Left kidney (tissue), 2 donors: ENCODE results near the gene TNFSF13. TPM values are rescaled to one million over a fixed set of nuclear protein-coding genes. Genes with fewer than 3 reads are reported as not detected.
A peak's percentile ranks its signal among the peaks of the same experiment; 100 is the strongest.

Experiments
- DNase-seq: peaks from one replicate; pipeline ENCODE4 v3.0.0-alpha.2; 2013
- polyA plus RNA-seq: library from polyadenylated mRNA; unstranded; fragments of 120-200 nt; gene quantifications from one replicate; pipeline ENCODE4 v1.2.1, GENCODE V29; 2013; ENCODE audit not compliant: insufficient read length

TNFSF13 gene
- polyA plus RNA-seq, 1 donor, result 13.2 TPM

DNA sequence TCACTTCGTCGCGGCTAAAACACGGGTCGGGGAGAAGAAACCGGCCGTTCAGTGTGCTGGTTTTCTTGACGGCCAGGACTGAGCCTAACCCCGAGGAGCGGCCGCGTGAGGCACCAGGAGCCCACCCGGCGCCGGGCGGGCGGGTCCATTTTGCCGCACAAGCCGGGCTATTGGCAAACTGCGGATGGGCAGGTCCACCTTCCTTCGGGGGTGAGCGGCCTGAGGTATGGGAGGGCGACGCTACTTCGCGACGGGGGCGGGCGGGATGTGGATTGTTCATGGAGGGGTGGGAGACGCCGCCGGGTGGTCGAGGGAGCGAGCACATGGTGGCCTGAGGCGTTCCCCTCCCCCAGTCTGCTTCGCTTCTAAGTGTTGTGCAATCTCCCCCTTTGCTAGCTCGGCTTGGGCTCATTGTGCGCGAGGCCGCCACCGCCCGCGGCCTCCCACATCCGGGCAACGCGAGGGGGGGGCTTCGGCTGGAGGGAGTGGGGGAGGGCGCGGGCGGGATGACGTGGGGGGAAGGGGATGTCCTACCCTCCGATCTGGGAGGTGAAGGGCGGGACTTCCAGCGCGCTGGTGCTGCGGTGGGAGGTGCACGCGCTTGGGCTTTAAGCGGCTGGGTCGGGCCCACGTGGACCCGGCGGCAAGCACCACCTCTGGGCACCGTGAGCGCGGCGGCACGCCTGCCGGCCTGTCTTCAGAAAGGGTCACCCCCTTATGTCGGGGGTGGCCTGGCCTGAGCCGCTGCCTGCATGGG is 15.0 kb downstream of the TNFSF13 start:
- peak; percentile 89 for DNase-seq

DNA sequence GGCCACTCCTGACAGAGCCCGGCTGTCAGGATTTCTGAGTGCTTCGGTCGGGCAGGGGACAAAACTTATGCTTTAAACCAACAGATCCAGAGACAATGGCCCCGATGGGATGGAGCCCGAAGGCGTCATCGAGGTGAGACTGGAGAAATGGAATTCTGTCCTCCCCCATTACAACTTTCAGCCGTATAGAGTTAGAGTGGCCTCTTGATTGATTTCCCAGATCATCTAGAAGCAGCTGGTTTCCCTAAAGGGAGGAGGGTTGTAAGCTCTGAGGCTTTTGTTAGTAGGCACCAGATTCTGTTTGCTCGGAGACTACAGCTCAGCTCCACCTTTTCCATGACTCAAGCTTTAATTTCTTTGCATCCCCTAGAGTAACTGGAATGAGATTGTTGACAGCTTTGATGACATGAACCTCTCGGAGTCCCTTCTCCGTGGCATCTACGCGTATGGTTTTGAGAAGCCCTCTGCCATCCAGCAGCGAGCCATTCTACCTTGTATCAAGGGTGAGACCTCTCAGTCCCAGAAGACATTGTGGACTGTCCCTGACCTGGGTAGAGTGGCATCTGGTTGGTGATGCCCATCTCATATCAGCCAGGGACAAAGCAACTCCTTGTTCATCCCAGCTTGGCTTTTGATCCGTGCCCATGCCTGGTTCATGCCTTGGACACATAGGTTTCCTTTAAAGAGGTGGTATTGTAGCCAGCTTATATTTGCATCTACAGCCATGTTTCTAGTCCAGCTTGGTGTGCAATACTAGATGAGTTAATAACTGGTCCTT is 15.8 kb downstream of the TNFSF13 start:
- DNase-seq, result no peak

- no peak for DNase-seq
Observed at GRCh38 chr17:7575481-7575883, 16.9 kb downstream of the TNFSF13 start.

GRCh38 chr17:7575959-7576358 is 17.4 kb downstream of the TNFSF13 start:
- no peak for DNase-seq

GRCh38 chr17:7576432-7576937 is 17.9 kb downstream of the TNFSF13 start:
- no peak for DNase-seq

GRCh38 chr17:7577327-7578199 is 19.0 kb downstream of the TNFSF13 start:
- DNase-seq, result no peak

GRCh38 chr17:7579001-7579833 is 20.7 kb downstream of the TNFSF13 start, which contains the start of gene CD68:
Gene CD68, plus strand, starts transcription at chr17:7579638. Its CDS starts 40 bp downstream, at chr17:7579678.
- DNase-seq, result no peak

DNA sequence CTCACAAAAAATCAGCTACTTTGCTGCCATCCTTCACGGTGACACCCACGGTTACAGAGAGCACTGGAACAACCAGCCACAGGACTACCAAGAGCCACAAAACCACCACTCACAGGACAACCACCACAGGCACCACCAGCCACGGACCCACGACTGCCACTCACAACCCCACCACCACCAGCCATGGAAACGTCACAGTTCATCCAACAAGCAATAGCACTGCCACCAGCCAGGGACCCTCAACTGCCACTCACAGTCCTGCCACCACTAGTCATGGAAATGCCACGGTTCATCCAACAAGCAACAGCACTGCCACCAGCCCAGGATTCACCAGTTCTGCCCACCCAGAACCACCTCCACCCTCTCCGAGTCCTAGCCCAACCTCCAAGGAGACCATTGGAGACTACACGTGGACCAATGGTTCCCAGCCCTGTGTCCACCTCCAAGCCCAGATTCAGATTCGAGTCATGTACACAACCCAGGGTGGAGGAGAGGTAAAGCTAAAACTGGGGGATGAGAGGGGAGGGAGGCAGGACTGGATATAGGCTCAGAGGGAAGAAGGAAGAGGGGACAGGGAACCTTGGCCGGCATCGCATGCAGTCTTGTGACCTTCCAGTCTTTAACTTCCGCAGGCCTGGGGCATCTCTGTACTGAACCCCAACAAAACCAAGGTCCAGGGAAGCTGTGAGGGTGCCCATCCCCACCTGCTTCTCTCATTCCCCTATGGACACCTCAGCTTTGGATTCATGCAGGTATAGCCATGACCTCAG is 21.5 kb downstream of the TNFSF13 start:
- DNase-seq, result no peak

DNA sequence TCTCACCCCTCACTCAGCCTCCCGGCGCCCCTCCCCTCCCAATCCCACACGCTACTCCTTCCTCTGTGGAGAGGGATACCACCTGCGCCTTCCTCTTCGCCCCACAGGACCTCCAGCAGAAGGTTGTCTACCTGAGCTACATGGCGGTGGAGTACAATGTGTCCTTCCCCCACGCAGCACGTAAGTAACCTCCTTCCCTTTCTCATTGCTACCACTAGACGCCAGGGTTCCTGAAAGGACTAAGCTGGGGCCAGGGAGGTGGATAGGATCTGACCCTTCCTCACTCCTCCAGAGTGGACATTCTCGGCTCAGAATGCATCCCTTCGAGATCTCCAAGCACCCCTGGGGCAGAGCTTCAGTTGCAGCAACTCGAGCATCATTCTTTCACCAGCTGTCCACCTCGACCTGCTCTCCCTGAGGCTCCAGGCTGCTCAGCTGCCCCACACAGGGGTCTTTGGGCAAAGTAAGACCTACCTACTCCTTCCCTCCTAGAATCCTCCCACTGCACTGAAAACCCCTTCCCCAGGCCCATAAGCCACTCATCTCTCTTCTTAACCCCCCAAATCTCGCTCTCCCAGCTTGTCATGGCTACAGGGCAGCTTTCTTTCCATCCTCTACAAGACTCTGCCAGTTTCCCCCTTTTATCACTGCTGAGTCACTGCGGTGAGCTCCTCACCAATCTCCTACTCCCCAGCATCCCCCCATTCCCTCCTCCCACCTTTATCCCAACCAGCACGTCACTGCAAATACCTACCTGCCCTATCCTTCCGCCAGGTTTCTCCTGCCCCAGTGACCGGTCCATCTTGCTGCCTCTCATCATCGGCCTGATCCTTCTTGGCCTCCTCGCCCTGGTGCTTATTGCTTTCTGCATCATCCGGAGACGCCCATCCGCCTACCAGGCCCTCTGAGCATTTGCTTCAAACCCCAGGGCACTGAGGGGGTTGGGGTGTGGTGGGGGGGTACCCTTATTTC is 22.3 kb downstream of the TNFSF13 start:
- no peak for DNase-seq

DNA sequence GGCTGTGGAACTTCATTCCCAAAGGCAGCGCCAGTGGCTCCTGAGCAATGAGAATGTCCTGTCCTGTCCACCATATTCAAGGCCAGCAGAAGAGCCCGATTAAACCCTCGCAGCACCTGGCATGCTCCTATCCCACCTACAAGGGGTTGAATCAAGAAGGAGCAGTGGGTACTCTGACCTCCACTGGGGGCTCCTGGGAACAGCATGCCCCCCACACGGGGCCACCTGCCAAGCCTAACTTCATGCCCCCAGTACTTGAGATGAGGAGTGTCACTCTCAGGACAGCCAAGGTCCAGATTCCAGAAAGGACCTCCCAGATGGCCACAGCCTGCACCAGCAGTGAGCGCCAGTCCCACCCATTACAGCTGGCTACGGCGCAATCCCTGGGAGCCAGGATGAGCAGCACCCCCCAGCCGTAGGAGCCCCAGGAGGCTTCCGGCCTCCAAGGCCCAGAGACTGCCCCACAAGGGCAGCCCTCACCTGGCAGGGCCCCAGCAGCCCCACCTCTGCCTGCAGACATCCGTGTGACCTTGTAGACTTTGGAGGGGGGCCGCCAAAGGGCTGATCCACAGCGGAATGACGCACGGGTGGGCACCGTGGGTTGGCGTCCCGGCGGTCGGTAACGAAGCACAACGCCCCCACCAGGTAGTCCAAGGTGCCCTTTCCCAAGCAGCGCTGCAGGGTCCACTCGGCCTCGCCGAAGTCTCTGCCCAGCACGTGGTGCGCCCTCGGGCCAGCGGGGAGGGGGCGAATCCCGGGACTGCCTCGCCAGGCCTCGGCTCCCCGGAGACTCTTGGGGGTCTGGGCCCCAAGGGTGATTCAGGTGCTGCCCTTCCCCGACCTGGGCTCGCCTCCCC is 24.1 kb downstream of the TNFSF13 start:
- no peak for DNase-seq

GRCh38 chr17:7583253-7584109 is 24.9 kb downstream of the TNFSF13 start, which contains the start of gene MPDU1:
Gene MPDU1, plus strand, starts transcription at chr17:7583852. Its CDS starts 11 bp downstream, at chr17:7583863.
- peak; percentile 97 for DNase-seq

DNA sequence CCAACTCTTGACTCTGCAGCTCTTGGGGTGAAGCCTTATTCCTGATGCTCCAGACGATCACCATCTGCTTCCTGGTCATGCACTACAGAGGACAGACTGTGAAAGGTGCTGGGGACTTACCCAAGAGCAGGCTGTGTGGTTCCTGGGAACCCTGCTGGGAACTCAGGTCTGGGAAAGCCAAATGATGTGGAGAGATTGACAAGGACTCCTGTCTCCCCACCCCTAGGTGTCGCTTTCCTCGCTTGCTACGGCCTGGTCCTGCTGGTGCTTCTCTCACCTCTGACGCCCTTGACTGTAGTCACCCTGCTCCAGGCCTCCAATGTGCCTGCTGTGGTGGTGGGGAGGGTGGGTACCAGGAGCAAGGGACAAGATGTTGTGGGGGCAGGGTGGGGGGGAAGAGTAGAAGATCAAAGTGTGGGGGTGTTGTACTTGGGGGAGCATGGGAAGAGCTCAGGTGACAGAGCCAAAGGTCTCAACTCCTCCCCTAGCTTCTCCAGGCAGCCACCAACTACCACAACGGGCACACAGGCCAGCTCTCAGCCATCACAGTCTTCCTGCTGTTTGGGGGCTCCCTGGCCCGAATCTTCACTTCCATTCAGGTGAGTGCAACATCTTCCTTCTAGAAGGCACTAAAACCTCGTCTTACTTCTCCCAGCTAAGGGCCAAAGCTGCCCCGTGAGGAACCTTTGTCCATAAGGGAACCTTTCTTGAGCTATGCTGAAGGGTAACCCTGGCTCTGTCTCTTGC is 28.3 kb downstream of the TNFSF13 start:
- DNase-seq, result no peak

DNA sequence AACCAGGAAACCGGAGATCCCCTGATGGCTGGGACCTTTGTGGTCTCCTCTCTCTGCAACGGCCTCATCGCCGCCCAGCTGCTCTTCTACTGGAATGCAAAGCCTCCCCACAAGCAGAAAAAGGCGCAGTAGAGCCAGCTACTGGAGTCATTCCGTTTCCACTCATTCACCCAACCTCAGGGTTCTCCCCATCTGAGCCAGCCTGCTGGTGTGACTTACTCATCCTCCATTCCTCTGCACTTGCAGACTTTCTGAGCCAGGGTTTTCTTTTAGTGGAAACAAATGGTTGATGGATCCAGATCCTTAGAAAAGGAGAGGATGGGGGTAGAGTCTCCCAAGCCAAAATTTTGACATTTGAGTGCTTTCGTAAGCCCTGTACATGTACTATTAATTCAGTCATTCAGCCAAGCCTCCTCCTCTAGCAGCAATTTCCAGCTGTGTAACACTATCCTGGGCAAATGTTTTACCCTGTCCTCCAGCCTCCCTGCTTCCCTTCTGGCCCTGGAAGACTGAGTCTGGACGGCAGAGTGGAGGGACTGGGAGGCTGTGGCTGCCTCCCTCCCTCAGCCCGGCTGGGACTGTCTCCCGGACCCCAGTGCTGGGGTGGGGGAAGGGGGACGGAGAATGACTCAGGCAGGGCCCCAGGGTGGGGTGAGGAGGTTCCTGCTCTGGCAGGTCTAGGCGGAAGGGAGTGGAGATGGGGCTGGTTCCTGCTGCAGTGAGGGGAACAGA is 29.0 kb downstream of the TNFSF13 start:
- DNase-seq, result no peak

- no peak for DNase-seq
Observed at GRCh38 chr17:7588553-7589203, 30.1 kb downstream of the TNFSF13 start.
